ENCODE data around the gene CCND1.

GRCh38 chr11:69618237-69618636 lies 22.7 kb upstream of the CCND1 start:
- TF ChIP-seq EZH2phosphoT487 (IDR thresholded peaks at IDR 0.05; ENCODE audit: low read depth, severe bottlenecking, unreplicated experiment) (no peak), CTCF (IDR thresholded peaks at IDR 0.05; ENCODE audit: poor library complexity) (no peak)

Measured in hepatocyte (in vitro differentiated cells).